ENCODE data around the gene LRIG2.

GRCh38 chr1:113136476-113136875 lies 63.5 kb downstream of the LRIG2 start:
- no peak for TF ChIP-seq REST (IDR thresholded peaks at IDR 0.05; ENCODE audit: insufficient read depth in 1 of 2, low read depth in 2 of 2, low read length in 2 of 2)
- no peak for TF ChIP-seq POLR2AphosphoS5 (IDR thresholded peaks at IDR 0.05; ENCODE audit: low read depth, low read length)
- TF ChIP-seq TAF1 (IDR thresholded peaks at IDR 0.05; ENCODE audit: borderline replicate concordance, insufficient read depth, low read length): no peak

Measured in PFSK-1 (cell line).